ENCODE measurements around the gene TMEM117.

Gene TMEM117

DNA sequence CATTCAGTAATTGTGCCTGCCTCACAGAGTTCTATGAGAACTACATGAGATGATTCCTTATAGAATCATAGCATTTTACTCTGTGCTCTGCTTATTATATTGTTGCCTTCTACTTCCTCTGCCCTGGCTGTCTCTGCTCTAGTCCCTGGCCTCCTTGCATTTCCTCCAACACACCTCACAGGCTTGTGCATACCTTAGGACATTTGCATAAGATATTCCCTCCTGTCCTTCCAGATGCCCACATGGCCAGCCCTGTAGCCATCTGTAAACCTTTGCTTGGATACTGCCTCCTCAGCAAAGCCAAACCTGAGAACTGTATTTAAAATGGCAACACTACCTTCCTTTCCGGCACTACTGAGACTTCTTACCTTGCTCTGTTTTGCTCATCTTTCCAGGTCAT lies 586.7 kb downstream of the TMEM117 start:
- TF ChIP-seq, protein P1, sequence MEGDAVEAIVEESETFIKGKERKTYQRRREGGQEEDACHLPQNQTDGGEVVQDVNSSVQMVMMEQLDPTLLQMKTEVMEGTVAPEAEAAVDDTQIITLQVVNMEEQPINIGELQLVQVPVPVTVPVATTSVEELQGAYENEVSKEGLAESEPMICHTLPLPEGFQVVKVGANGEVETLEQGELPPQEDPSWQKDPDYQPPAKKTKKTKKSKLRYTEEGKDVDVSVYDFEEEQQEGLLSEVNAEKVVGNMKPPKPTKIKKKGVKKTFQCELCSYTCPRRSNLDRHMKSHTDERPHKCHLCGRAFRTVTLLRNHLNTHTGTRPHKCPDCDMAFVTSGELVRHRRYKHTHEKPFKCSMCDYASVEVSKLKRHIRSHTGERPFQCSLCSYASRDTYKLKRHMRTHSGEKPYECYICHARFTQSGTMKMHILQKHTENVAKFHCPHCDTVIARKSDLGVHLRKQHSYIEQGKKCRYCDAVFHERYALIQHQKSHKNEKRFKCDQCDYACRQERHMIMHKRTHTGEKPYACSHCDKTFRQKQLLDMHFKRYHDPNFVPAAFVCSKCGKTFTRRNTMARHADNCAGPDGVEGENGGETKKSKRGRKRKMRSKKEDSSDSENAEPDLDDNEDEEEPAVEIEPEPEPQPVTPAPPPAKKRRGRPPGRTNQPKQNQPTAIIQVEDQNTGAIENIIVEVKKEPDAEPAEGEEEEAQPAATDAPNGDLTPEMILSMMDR (conservative IDR thresholded peaks at IDR 0.05; ENCODE audit: low read depth, low read length) = no peak
- DNase-seq (ENCODE audit: low read depth) = no peak
- no peak overlapping the region for H3K4me3 ChIP-seq (ENCODE audit: low read depth, low read length)

DNA sequence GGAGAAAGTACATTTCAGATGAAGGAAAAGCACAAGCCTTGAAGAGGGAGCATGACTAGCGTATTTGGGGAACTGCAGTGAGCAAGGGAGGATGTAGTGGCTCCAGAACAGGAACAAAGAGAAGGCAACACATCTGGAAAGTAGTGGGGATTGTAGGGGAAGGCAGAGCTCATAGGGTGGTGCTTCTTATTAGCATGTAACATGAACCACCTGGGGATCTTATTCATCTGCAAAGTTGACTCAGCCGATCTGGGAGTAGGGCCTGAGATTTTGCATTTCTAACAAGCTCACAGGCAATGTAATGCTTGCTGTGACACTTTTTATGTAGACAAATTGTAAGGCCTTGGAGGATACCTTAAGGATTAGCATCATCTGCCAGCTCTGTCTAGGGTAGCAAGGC lies 592.9 kb downstream of the TMEM117 start:
- no peak overlapping the region for H3K4me3 ChIP-seq (ENCODE audit: low read depth, low read length)
- TF ChIP-seq, protein P1 (conservative IDR thresholded peaks at IDR 0.05; ENCODE audit: low read depth, low read length) = no peak
- no peak for DNase-seq (ENCODE audit: low read depth)

- no peak overlapping the region for H3K4me3 ChIP-seq (ENCODE audit: low read depth, low read length)
- TF ChIP-seq, protein P1 (conservative IDR thresholded peaks at IDR 0.05; ENCODE audit: low read depth, low read length) = no peak
- no peak for DNase-seq (ENCODE audit: low read depth)
Observed at GRCh38 chr12:44431647-44432343, 595.9 kb downstream of the TMEM117 start.

DNA sequence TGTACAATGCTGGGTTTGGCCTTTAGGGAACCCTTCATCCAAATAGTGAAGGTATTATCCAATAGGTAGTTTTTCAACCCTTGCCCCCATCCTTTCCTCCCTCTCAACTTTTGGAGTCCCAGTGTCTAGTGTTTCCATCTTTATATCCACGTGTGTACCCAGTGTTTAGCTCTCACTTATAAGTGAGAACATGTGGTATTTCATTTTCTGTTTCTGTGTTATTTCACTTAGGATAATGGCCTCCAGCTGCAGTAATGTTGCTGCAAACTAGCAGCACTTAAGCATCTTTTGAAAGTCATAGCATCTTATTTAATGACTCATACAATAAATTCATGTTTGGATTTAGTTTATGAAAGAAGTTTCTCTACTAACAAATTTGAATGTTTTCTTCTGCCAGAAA lies 597.8 kb downstream of the TMEM117 start:
- no peak for DNase-seq (ENCODE audit: low read depth)
- H3K4me3 ChIP-seq (ENCODE audit: low read depth, low read length) = no peak overlapping the region
- TF ChIP-seq, protein P1 (conservative IDR thresholded peaks at IDR 0.05; ENCODE audit: low read depth, low read length) = no peak

DNA sequence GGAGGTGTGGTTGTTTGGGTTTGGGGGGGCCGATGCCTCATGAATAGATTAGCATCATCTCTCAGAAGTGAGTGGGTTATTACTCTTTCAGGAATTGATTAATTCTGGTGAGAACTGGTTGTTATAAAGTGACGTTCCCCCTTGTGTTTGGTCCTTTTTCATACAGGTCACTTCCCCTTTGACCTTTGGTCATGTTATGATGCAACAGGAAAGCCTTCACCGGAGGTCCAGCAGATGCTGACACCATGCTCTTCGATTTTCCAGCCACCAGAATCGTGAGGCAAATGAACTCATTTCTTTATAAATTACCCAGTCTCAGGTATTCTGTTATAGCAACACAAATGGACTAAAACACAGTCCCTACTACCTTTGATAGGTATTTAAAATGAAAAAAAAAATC lies 600.9 kb downstream of the TMEM117 start:
- TF ChIP-seq, protein P1 (conservative IDR thresholded peaks at IDR 0.05; ENCODE audit: low read depth, low read length) = no peak
- DNase-seq (ENCODE audit: low read depth) = no peak
- no peak overlapping the region for H3K4me3 ChIP-seq (ENCODE audit: low read depth, low read length)
